Measurements from ENCODE around the gene GRB2. TPM values are rescaled to one million over a fixed set of nuclear protein-coding genes. Genes with fewer than 3 reads are reported as not detected.

The GRB2 gene
- total and polyA plus RNA-seq, 2 donors from 2014 or later, result 65.3 to 119 TPM

DNA sequence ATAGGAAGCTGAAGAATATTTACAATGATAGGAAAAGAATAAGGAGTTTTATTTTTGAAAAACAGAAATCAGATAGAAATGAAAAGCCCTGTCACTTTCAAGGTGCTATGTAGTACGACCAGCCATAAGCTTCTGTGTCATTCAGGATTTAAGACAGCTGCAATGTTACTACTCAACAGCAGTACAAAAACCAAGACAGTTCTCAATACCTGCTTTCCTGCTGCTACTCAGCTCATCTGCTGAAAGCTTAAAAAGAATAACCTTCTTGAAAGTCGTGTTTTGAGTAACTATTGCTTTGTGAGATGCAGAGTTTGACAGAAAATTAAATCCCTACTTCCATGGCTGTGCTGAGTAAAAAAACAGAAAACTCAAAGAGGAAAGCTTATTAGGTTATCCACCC is 8.7 kb downstream of the GRB2 start:
- Histone ChIP-seq H3K27ac (ENCODE audit: low read depth in 2 of 2, low read length in 2 of 2) (no peak overlapping the region), H3K4me3 (ENCODE audit: low read length in 3 of 3) (no peak overlapping the region), H3K4me1 (ENCODE audit: control insufficient read depth in 2 of 3, insufficient read depth in 2 of 3, low read depth in 1 of 3, low read length in 3 of 3) (peaks cover 0 to 17% (median 9%) of the 10 kb centered on the region in 3 donors), H3K27me3 (ENCODE audit: control insufficient read depth, insufficient read depth, low read length) (no peaks in the 10 kb centered on the region), H3K9ac (ENCODE audit: low read length in 3 of 3) (no peak overlapping the region), H3K36me3 (ENCODE audit: control insufficient read depth in 2 of 3, insufficient read depth in 3 of 3, low read length in 3 of 3) (no peaks in the 10 kb centered on the region), H3K9me3 (ENCODE audit: control insufficient read depth in 2 of 3, insufficient read depth in 1 of 3, low read length in 3 of 3) (no peaks in the 10 kb centered on the region)
- TF ChIP-seq, protein P1, sequence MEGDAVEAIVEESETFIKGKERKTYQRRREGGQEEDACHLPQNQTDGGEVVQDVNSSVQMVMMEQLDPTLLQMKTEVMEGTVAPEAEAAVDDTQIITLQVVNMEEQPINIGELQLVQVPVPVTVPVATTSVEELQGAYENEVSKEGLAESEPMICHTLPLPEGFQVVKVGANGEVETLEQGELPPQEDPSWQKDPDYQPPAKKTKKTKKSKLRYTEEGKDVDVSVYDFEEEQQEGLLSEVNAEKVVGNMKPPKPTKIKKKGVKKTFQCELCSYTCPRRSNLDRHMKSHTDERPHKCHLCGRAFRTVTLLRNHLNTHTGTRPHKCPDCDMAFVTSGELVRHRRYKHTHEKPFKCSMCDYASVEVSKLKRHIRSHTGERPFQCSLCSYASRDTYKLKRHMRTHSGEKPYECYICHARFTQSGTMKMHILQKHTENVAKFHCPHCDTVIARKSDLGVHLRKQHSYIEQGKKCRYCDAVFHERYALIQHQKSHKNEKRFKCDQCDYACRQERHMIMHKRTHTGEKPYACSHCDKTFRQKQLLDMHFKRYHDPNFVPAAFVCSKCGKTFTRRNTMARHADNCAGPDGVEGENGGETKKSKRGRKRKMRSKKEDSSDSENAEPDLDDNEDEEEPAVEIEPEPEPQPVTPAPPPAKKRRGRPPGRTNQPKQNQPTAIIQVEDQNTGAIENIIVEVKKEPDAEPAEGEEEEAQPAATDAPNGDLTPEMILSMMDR (IDR thresholded peaks at IDR 0.05; ENCODE audit: borderline replicate concordance, extremely low read depth, insufficient read depth), result no peak
- DNase-seq (no peak), FAIRE-seq (no peak)
- intact Hi-C loops (cut with DNase I), result loop anchor here (10.0 kb wide), 1 partner anchor 52 kb away; no protein-coding TSS in a partner anchor

DNA sequence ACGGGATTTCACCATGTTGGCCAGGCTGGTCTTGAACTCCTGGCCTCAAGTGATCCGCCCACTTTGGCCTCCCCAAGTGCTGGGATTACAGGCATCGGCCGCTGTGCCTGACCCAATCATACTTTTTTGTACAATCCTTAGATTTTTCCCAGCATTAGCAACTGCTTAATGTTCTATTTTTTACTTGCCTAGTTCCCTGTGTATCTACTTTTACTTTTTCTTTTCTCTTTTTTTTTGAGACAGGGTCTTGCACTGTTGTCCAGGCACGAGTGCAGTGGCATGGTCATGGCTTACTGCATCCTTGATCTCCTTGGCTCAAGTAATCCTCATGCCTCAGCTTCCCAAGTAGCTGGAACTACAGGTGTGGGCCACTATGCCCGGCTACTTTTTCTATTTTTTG is 9.5 kb downstream of the GRB2 start:
- no peak overlapping the region for H3K9ac ChIP-seq (ENCODE audit: low read length in 3 of 3)
- TF ChIP-seq, protein P1 (IDR thresholded peaks at IDR 0.05; ENCODE audit: borderline replicate concordance, extremely low read depth, insufficient read depth), result no peak
- H3K4me1 ChIP-seq (ENCODE audit: control insufficient read depth in 2 of 3, insufficient read depth in 2 of 3, low read depth in 1 of 3, low read length in 3 of 3), result peaks cover 0 to 17% (median 10%) of the 10 kb centered on the region in 3 donors
- no peak overlapping the region for H3K4me3 ChIP-seq (ENCODE audit: low read length in 3 of 3)
- no peaks in the 10 kb centered on the region for H3K9me3 ChIP-seq (ENCODE audit: control insufficient read depth in 2 of 3, insufficient read depth in 1 of 3, low read length in 3 of 3)
- no peak overlapping the region for H3K27ac ChIP-seq (ENCODE audit: low read depth in 2 of 2, low read length in 2 of 2)
- FAIRE-seq (no peak), DNase-seq (no peak)
- H3K27me3 ChIP-seq (ENCODE audit: control insufficient read depth, insufficient read depth, low read length), result no peaks in the 10 kb centered on the region
- no peaks in the 10 kb centered on the region for H3K36me3 ChIP-seq (ENCODE audit: control insufficient read depth in 2 of 3, insufficient read depth in 3 of 3, low read length in 3 of 3)
- intact Hi-C loops (cut with DNase I), result loop anchor here (10.0 kb wide), 1 partner anchor 51 kb away; no protein-coding TSS in a partner anchor

DNA sequence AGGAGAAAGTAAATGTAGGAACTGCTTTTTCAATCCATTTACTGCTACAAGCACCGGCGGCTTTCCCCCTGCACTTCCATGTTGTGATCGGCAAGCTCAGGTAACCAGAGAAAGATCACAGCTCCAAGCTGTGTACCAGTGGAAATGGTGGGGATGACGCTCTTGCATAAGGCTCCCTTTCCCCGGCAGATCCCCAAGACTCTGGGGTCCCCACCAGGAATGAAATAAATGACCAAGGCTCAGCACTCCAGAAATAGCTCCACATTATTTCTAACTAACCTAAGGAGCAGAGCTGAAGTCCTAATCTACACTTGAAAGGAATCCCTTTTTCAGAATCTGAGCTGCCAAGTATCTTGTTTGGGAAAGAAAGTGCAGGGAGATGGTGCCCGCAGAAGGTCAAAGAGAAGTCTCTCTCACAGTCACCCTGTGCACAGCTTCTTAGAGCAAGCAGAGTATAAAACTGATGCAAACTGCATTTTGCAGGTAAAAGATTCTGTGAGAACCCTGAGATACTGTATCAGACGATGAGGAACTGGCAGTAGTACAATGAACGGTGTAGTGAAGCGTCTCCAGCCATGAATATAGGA is 11.1 kb downstream of the GRB2 start:
- no peak for FAIRE-seq
- DNase-seq, result no peak
- Histone ChIP-seq H3K9ac (ENCODE audit: low read length in 3 of 3) (peak overlapping the region; percentile 65 to 88 (median 69)), H3K4me3 (ENCODE audit: low read length in 3 of 3) (peak overlapping the region; percentile 72 to 92 (median 76)), H3K36me3 (ENCODE audit: control insufficient read depth in 2 of 3, insufficient read depth in 3 of 3, low read length in 3 of 3) (peaks cover 0 to 2% (median 0%) of the 10 kb centered on the region in 3 donors), H3K9me3 (ENCODE audit: control insufficient read depth in 2 of 3, insufficient read depth in 1 of 3, low read length in 3 of 3) (no peaks in the 10 kb centered on the region), H3K27me3 (ENCODE audit: control insufficient read depth, insufficient read depth, low read length) (no peaks in the 10 kb centered on the region), H3K4me1 (ENCODE audit: control insufficient read depth in 2 of 3, insufficient read depth in 2 of 3, low read depth in 1 of 3, low read length in 3 of 3) (peaks cover 0 to 21% (median 17%) of the 10 kb centered on the region in 3 donors), H3K27ac (ENCODE audit: low read depth in 2 of 2, low read length in 2 of 2) (peak overlapping the region; percentile 32 to 74)
- TF ChIP-seq, protein P1 (IDR thresholded peaks at IDR 0.05; ENCODE audit: borderline replicate concordance, extremely low read depth, insufficient read depth), result no peak
- intact Hi-C loops (cut with DNase I), result loop anchor here (10.0 kb wide), 1 partner anchor 50 kb away; no protein-coding TSS in a partner anchor

Measured in kidney (tissue), 14 donors.